ENCODE measurements around the gene CNTNAP1. TPM values are rescaled to one million over a fixed set of nuclear protein-coding genes. Genes with fewer than 3 reads are reported as not detected.

CNTNAP1 gene
- total RNA-seq, 4 donors from 2014 or later: 3.7 to 43.8 (median 10.1) TPM

DNA sequence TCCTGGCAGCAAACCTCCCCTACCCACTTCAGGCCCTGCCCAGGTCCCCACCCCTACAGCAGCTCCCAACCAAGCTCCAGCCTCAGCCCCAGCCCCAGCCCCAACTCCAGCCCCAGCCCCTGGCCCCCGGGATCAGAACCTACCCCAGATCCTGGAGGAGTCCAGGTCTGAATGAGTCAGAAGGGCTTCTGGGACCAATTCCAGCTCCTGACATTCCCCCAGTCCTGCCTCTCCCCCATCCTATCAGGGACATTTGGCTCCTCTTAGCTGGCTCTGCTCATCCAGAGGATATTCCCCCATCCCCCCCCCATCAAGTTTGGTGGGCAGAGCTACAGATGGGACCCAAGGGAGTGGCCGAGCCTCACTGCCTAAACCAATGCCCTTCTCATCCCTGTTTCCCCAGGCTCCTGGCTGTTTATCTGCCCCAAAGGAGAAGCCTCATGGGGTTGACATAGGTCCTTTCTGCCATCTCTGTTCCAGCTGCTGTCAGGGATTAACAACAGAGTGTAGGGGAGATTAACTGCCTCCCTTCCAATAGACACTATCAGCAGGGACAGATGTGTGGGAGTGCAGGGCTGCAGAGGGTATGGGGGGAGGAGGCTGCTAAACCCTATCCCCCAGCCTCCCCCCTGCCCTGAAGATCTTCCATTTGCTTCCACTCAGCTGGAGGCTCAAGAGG, 16.5 kb downstream of the CNTNAP1 start:
- 93% methylated on average over 2 of the region's 2 CpGs; no CpG with 5 or more reads in 1 of the 2 donors for WGBS, 2 donors (ENCODE audit: low coverage in 1 of 2)
- Histone ChIP-seq H3K4me3 (no peak overlapping the region), H3K4me1 (peaks cover 0 to 8% (median 2%) of the 10 kb centered on the region in 4 donors), H3K9me3 (no peaks in the 10 kb centered on the region), H3K27me3 (no peaks in the 10 kb centered on the region), H3K27ac (no peak overlapping the region), H3K36me3 (peaks cover 0 to 22% (median 8%) of the 10 kb centered on the region in 4 donors)
- intact Hi-C loops (cut with DNase I; ENCODE audit: low total_unique reads) (no loop called here), in situ Hi-C loops (cut with MboI; ENCODE audit: low pct_ligation_motif_present in 1 of 4, low pct_unique_long_range_greater_than_20kb in 1 of 4, low sequenced_read_pairs in 3 of 4) (loop anchor here in 3 of 4 donors (25.0 kb wide), 1 partner anchor 112 kb away; the partner anchor contains the start of gene PSMC3IP (in 3 of the 3))
- TF ChIP-seq, protein P1, sequence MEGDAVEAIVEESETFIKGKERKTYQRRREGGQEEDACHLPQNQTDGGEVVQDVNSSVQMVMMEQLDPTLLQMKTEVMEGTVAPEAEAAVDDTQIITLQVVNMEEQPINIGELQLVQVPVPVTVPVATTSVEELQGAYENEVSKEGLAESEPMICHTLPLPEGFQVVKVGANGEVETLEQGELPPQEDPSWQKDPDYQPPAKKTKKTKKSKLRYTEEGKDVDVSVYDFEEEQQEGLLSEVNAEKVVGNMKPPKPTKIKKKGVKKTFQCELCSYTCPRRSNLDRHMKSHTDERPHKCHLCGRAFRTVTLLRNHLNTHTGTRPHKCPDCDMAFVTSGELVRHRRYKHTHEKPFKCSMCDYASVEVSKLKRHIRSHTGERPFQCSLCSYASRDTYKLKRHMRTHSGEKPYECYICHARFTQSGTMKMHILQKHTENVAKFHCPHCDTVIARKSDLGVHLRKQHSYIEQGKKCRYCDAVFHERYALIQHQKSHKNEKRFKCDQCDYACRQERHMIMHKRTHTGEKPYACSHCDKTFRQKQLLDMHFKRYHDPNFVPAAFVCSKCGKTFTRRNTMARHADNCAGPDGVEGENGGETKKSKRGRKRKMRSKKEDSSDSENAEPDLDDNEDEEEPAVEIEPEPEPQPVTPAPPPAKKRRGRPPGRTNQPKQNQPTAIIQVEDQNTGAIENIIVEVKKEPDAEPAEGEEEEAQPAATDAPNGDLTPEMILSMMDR (IDR thresholded peaks at IDR 0.05): no peak
- TF ChIP-seq POLR2AphosphoS5 (IDR thresholded peaks at IDR 0.05) (no peak), EP300 (IDR thresholded peaks at IDR 0.05; ENCODE audit: low read depth) (no peak)
- DNase-seq: no peak

GRCh38 chr17:42699415-42699740, 17.0 kb downstream of the CNTNAP1 start:
- H3K36me3 ChIP-seq: peaks cover 0 to 27% (median 10%) of the 10 kb centered on the region in 4 donors
- TF ChIP-seq, protein P1 (IDR thresholded peaks at IDR 0.05): no peak
- no peak for TF ChIP-seq POLR2AphosphoS5 (IDR thresholded peaks at IDR 0.05)
- no peak for TF ChIP-seq POLR2A (IDR thresholded peaks at IDR 0.05)
- no peak for TF ChIP-seq EP300 (IDR thresholded peaks at IDR 0.05; ENCODE audit: low read depth)
- no peak overlapping the region for H3K27ac ChIP-seq
- no peaks in the 10 kb centered on the region for H3K9me3 ChIP-seq
- 92% methylated on average over 4 of the region's 4 CpGs; no CpG with 5 or more reads in 1 of the 2 donors for WGBS, 2 donors (ENCODE audit: low coverage in 1 of 2)
- intact Hi-C loops (cut with DNase I; ENCODE audit: low total_unique reads): no loop called here
- in situ Hi-C loops (cut with MboI; ENCODE audit: low pct_ligation_motif_present in 1 of 4, low pct_unique_long_range_greater_than_20kb in 1 of 4, low sequenced_read_pairs in 3 of 4): loop anchor here in 3 of 4 donors (25.0 kb wide), 1 partner anchor 112 kb away; the partner anchor contains the start of gene PSMC3IP (in 3 of the 3)
- no peak overlapping the region for H3K4me3 ChIP-seq
- peaks cover 0 to 8% (median 2%) of the 10 kb centered on the region in 4 donors for H3K4me1 ChIP-seq
- DNase-seq: no peak
- no peaks in the 10 kb centered on the region for H3K27me3 ChIP-seq

GRCh38 chr17:42700586-42701289, 18.4 kb downstream of the CNTNAP1 start:
- in situ Hi-C loops (cut with MboI; ENCODE audit: low pct_ligation_motif_present in 1 of 4, low pct_unique_long_range_greater_than_20kb in 1 of 4, low sequenced_read_pairs in 3 of 4): loop anchor here in 2 of 4 donors (25.0 kb wide), 1 partner anchor 237 kb away; no protein-coding TSS in a partner anchor
- Histone ChIP-seq H3K9me3 (no peaks in the 10 kb centered on the region), H3K27me3 (no peaks in the 10 kb centered on the region), H3K36me3 (peaks cover 0 to 40% (median 18%) of the 10 kb centered on the region in 4 donors), H3K4me3 (no peak overlapping the region), H3K4me1 (peaks cover 0 to 8% (median 2%) of the 10 kb centered on the region in 4 donors), H3K27ac (no peak overlapping the region)
- intact Hi-C loops (cut with DNase I; ENCODE audit: low total_unique reads): no loop called here
- TF ChIP-seq, protein P1 (IDR thresholded peaks at IDR 0.05): no peak
- TF ChIP-seq POLR2A (IDR thresholded peaks at IDR 0.05) (no peak), EP300 (IDR thresholded peaks at IDR 0.05; ENCODE audit: low read depth) (no peak), POLR2AphosphoS5 (IDR thresholded peaks at IDR 0.05) (no peak)
- no peak for DNase-seq
- WGBS, 2 donors (ENCODE audit: low coverage in 1 of 2): 90 to 91% methylated on average over 2 to 10 of the region's 10 CpGs

GRCh38 chr17:42702446-42702845, 20.1 kb downstream of the CNTNAP1 start:
- in situ Hi-C loops (cut with MboI; ENCODE audit: low pct_ligation_motif_present in 1 of 4, low pct_unique_long_range_greater_than_20kb in 1 of 4, low sequenced_read_pairs in 3 of 4) (loop anchor here in 2 of 4 donors (25.0 kb wide), 1 partner anchor 235 kb away; no protein-coding TSS in a partner anchor), intact Hi-C loops (cut with DNase I; ENCODE audit: low total_unique reads) (no loop called here)
- DNase-seq: no peak
- peaks cover 0 to 57% (median 27%) of the 10 kb centered on the region in 4 donors for H3K36me3 ChIP-seq
- 90 to 100% methylated on average over 1 to 11 of the region's 11 CpGs for WGBS, 2 donors (ENCODE audit: low coverage in 1 of 2)
- peaks cover 0 to 8% (median 2%) of the 10 kb centered on the region in 4 donors for H3K4me1 ChIP-seq
- no peak overlapping the region for H3K27ac ChIP-seq
- TF ChIP-seq POLR2A (IDR thresholded peaks at IDR 0.05): no peak
- no peak for TF ChIP-seq EP300 (IDR thresholded peaks at IDR 0.05; ENCODE audit: low read depth)
- no peak for TF ChIP-seq POLR2AphosphoS5 (IDR thresholded peaks at IDR 0.05)
- TF ChIP-seq, protein P1 (IDR thresholded peaks at IDR 0.05): no peak
- no peaks in the 10 kb centered on the region for H3K27me3 ChIP-seq
- H3K9me3 ChIP-seq: no peaks in the 10 kb centered on the region
- no peak overlapping the region for H3K4me3 ChIP-seq

Data from transverse colon (tissue), 4 donors.